Activated B cell treated with CpG ODN at 0.5 μM for 24 hours (primary cell): Measurements from ENCODE around the gene AACS. TPM values are rescaled to one million over a fixed set of nuclear protein-coding genes. Genes with fewer than 3 reads are reported as not detected.

ENCODE experiments used
- ATAC-seq: fragments of 200-7000 bp; cut with Tn5 transposase; one replicate; pipeline ENCODE4 v1.10.0; 2021; ENCODE audit warnings: low read depth, mild to moderate bottlenecking, moderate library complexity
- CTCF ChIA-PET: fragments of 350-600 bp; sonication (Branson Sonifier 250); formaldehyde crosslinking; loops from one replicate; lab custom pipeline; 2021; ENCODE audit warnings: antibody characterized with exemption; lab: Charles Lee
- POLR2A ChIA-PET: fragments of 350-600 bp; sonication (Branson Sonifier 250); formaldehyde crosslinking; loops from one replicate; lab custom pipeline; 2021; ENCODE audit warnings: antibody characterized with exemption; lab: Charles Lee
- DNase-seq: peaks from one replicate; pipeline ENCODE4 v3.0.0; 2022
- H3K27ac Mint-ChIP-seq: one replicate; pipeline ENCODE4 v1.8.0; 2020; ENCODE audit warnings: mixed read lengths
- H3K27me3 Mint-ChIP-seq: one replicate; pipeline ENCODE4 v1.8.0; 2021; ENCODE audit warnings: mixed read lengths
- H3K36me3 Mint-ChIP-seq: one replicate; pipeline ENCODE4 v1.8.0; 2021; ENCODE audit warnings: low read depth, mixed read lengths
- H3K4me1 Mint-ChIP-seq: one replicate; pipeline ENCODE4 v1.8.0; 2021; ENCODE audit warnings: mixed read lengths
- H3K4me3 Mint-ChIP-seq: one replicate; pipeline ENCODE4 v1.8.0; 2020; ENCODE audit warnings: mild to moderate bottlenecking, mixed read lengths
- H3K9me3 Mint-ChIP-seq: one replicate; pipeline ENCODE4 v1.8.0; 2020; ENCODE audit warnings: mixed read lengths
- CTCF ChIP-seq: fragments of 200-600 bp; IDR thresholded peaks from one replicate; pipeline ENCODE4 v1.8.0; 2022; ENCODE audit warnings: antibody characterized with exemption, mild to moderate bottlenecking
- intact Hi-C: fragments of 100-400 bp; cut with micrococcal nuclease; formaldehyde crosslinking; loops from one replicate; pipeline ENCODE4 v1.15.1; 2024
- total RNA-seq: library from RNA; stranded (reverse); gene quantifications from 2 replicates; pipeline ENCODE4 v1.2.3, GENCODE V29; 2022

AACS gene
- total RNA-seq, 1 donor from 2014 or later: 18.7 TPM

GRCh38 chr12:125160281-125160955 is 95.2 kb downstream of the AACS start:
- Mint-ChIP-seq H3K4me1 (no peaks in the 10 kb centered on the region), H3K27me3 (peaks cover 2% of the 10 kb centered on the region), H3K4me3 (no peak overlapping the region), H3K9me3 (peaks cover 1% of the 10 kb centered on the region), H3K27ac (no peak overlapping the region), H3K36me3 (no peaks in the 10 kb centered on the region)
- no peak for ATAC-seq
- ChIA-PET POLR2A (no interaction called here), CTCF (no interaction called here)
- intact Hi-C loops: no loop called here
- no peak for DNase-seq
- TF ChIP-seq CTCF: no peak

- H3K4me1 Mint-ChIP-seq: no peaks in the 10 kb centered on the region
- H3K4me3 Mint-ChIP-seq: no peak overlapping the region
- H3K36me3 Mint-ChIP-seq: no peaks in the 10 kb centered on the region
- DNase-seq (no peak), ATAC-seq (no peak)
- CTCF ChIA-PET: no interaction called here
- POLR2A ChIA-PET: no interaction called here
- intact Hi-C loops: no loop called here
- H3K27me3 Mint-ChIP-seq: peaks cover 6% of the 10 kb centered on the region
- peaks cover 1% of the 10 kb centered on the region for H3K9me3 Mint-ChIP-seq
- no peak for TF ChIP-seq CTCF
- H3K27ac Mint-ChIP-seq: no peak overlapping the region
These were observed 96.4 kb downstream of the AACS start for GRCh38 chr12:125161712-125162022.

- CTCF ChIA-PET: no interaction called here
- POLR2A ChIA-PET: no interaction called here
- DNase-seq (no peak), ATAC-seq (no peak)
- Mint-ChIP-seq H3K9me3 (peaks cover 1% of the 10 kb centered on the region), H3K4me1 (no peaks in the 10 kb centered on the region), H3K27me3 (peaks cover 7% of the 10 kb centered on the region), H3K4me3 (no peak overlapping the region), H3K27ac (no peak overlapping the region), H3K36me3 (no peaks in the 10 kb centered on the region)
- no peak for TF ChIP-seq CTCF
- intact Hi-C loops: no loop called here
These were observed 97.3 kb downstream of the AACS start for GRCh38 chr12:125162489-125163028.

GRCh38 chr12:125163148-125163547 is 97.9 kb downstream of the AACS start:
- TF ChIP-seq CTCF: no peak
- DNase-seq: no peak
- ChIA-PET POLR2A (no interaction called here), CTCF (no interaction called here)
- H3K9me3 Mint-ChIP-seq: no peaks in the 10 kb centered on the region
- intact Hi-C loops: no loop called here
- H3K36me3 Mint-ChIP-seq: no peaks in the 10 kb centered on the region
- H3K27me3 Mint-ChIP-seq: peaks cover 13% of the 10 kb centered on the region
- H3K4me1 Mint-ChIP-seq: no peaks in the 10 kb centered on the region
- H3K27ac Mint-ChIP-seq: no peak overlapping the region
- H3K4me3 Mint-ChIP-seq: no peak overlapping the region
- no peak for ATAC-seq

- Mint-ChIP-seq H3K27me3 (peaks cover 13% of the 10 kb centered on the region), H3K36me3 (no peaks in the 10 kb centered on the region), H3K4me1 (no peaks in the 10 kb centered on the region), H3K27ac (no peak overlapping the region), H3K9me3 (no peaks in the 10 kb centered on the region), H3K4me3 (no peak overlapping the region)
- ChIA-PET CTCF (no interaction called here), POLR2A (no interaction called here)
- DNase-seq (no peak), ATAC-seq (no peak)
- no peak for TF ChIP-seq CTCF
- intact Hi-C loops: no loop called here
These were observed 99.3 kb downstream of the AACS start for GRCh38 chr12:125164541-125164940.
